Activated naive CD8-positive, alpha-beta T cell treated with anti-CD3 and anti-CD28 coated beads, Interleukin-2, amount 50 U/mL, for 16 hours (primary cell): ENCODE results near the gene SH3PXD2A.
"Not testable (repeated sequence)": the region's sequence is repeated elsewhere in the genome, so short reads cannot be mapped to it uniquely, and the experiment has no call there.

Experiments used
- DNase-seq: peaks from one replicate; pipeline ENCODE4 v3.0.0-alpha.2; 2020; ENCODE audit warnings: low read depth, low spot score

Gene SH3PXD2A

DNA sequence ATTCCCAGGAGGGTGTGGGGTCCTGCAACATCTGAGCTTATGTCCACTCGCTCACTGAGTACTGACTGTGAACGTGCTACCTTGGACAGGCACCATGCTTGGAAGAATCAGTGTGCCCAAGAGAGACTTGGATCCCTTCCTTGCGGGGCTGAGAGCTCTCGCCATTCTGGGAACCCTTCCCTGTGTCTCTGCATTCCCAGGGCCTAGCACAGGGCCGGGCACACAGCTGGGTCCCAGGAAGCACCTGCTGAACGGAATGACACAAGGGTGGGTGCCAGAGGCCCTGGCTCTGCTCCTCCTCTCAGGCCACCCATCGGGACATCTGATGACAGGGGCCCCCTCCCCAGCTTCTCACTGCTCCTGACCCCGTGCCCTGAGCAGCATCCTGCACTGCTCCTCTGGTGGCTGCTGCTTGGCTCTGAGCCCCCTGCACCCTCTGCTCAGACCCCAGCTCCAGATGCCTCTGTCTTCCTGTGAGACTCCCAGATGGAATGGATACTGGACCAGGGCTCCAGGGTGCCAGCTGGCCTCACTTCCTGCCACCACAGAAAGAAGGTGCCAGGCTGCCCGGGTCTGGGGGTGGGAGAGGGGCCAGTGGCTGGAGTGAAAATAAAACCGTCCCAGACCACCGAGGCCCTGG lies 232.3 kb downstream of the SH3PXD2A start:
- no peak for DNase-seq

DNA sequence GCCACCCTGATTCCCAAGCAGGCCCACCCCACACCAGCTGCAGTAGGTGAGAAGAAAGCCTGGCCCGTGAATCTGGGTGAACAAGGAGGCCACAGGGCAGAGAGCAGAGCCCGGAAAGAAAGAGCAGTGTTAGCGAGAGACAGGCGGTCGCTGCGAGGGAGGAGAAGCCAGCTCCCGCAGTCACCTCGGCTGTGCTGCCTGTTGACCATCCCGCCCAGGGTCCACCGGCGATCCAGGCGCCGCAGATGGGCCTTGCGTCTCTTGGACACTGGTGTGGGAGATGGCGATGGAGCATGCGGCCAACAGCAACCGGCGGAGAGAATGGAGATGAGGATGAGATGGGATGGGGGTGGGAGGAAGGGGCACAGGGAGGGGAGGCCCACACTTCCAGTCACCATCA lies 233.1 kb downstream of the SH3PXD2A start:
- DNase-seq, result no peak

DNA sequence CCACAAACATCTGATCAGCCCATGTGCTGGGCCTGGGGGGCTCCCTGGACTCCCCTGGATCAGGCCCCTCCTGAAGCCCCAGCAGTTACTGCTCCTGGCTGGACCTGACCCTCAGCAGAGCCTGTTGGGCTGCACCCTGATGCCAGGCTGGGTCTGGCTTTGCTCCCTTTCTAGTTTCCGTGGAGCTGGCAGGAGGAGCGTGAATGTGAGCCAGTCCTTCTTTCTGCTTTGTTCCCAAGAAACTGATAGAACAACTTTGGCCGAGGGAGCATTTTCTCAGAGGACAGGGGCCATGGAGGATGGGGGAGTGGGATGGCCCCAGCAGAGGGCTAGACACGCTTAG lies 233.6 kb downstream of the SH3PXD2A start:
- DNase-seq, result no peak

DNA sequence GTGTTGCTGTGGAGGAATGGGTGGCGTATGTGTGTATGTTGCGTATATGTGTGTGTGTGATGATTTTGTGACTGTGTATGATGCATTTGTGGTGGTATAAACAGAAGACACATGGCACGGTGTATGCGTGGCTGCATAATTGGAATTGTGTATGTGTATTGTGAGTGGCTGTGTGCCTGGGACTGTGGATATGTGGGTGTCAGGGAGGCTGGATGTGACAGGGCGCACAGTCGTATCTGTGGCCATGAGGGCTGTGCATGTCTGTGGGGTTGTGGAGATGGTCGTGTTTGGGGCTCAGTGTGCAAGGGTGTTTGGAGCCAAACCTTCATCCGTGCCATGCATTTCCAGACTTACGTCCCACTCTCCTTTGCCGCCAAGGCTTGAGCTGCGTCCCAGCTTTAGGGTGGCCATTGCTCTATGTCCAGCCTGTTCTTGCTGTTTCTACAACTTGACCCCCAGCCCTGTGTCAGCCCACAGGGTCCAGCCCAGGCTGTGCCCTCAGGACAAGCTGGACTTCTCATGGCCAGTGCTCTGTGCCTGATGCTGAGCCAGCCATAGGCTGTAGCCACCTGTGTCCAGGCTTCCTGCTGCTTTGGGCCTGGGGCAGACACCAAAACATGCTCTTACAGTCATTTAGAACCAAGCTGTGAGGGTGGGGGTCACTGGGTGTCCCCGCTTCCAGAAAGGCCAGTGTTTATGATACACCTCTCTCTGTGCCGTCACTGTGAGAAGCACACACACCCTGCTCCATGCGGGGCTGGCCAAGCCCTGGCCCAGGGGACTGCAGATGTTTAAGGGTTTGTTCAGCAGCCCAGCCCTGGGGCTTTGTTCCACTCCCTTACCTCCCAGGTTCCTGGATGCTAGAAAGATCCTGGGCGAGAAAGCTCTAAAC lies 234.2 kb downstream of the SH3PXD2A start:
- DNase-seq, result no peak

DNA sequence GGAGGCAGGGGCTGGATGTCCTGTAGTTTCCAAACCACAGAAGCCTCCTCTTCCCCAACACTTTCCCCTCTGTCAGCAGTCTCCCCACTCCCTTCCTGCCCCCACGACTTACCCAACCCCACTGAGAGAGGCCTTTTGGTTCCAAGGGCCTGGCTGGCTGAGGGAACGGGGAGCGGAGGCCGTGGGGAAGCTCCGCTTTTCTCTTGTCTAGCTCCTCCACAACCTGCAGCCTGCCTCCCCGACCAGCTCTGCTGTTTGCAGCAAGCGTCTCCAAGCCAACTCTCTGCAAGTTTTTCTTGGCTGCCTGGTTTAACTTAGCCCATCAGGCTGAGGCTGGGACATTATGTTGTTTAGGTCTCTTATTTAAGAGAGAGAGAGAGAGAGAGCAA lies 235.0 kb downstream of the SH3PXD2A start:
- no peak for DNase-seq

DNA sequence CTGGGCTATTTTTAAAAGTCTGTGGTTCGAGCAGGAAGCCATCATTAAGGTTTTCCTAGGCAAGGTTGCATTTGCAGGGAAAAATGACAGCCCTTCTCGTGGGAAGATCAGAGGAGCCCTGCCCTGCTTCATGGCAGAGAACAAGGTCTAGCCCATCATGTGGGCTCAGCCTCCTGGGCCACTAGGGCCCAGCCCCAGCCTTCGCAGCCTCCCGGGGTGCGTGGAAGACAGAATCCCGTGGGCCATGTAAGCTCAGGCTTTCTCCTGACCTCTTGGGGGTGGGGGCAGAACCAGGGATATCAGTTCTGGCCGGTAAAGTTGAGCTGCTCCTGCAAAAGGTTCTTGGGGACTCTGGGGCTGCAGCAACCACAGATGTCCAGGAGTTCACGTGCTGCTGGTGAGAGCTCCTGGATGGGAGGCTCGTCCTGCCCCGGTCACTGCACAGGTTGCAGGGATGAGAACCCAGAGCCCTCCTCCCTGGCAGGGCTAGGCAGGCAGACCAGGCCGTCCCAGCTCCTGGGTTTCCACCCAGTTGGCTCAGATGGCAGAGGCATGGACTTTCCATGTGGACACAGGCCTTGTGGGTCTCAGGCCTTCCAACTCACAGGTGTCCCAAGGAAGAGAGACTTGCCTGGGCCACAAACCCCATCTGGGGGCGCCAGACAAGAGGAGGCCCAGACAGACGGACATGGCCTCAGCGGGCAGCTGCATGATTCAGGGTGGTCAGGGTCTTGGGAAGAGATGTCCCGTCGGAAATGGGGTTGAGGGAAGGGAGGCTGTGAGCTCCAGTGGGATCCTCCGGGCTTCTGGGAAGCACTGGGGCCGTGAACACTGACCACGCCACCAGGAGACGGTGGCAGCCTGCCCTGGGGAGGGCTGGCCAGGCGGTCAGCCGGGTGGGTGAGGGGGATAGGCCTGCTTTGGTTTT lies 235.7 kb downstream of the SH3PXD2A start:
- no peak for DNase-seq

DNA sequence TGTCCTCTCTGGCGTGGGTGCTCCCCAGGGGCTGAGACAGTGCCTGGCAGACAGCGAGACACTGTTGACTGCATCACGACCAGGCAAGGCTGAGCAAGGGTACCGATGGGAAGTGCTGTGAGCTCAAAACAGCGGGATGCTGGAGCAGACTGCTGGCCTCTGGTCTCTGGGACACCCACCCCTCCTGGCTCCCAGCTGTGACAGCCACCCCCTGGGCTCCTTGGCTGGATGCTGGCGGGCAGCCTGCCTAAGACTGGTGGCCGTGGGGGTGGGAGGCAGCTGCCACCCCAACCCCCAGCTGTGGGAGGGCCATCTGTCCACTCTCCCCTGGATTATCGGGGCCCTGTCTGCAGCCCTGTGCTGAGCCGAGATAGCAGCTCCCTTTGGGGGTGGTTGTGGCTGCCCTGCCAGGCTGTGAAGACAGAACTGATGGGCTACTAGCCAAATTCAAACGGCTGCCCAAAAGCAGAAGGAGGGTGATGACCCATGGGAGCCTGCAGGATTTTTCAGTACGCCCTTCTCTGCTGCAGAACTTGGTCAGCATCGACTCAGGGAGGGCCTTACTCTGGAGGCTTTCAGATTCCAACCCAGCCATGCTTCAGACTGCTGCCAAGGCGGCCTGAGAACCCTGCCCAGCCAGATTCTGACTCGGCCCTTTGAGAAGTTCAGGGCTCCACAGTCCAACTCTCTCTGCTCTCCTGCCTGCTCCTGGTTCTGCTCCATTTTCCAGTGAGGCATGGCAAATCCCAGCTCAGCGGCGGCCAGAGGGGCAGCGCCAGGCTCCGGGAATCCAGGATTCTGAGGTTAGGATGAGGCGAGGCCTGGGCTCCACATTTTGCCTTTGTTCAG lies 236.6 kb downstream of the SH3PXD2A start:
- DNase-seq, result no peak

DNA sequence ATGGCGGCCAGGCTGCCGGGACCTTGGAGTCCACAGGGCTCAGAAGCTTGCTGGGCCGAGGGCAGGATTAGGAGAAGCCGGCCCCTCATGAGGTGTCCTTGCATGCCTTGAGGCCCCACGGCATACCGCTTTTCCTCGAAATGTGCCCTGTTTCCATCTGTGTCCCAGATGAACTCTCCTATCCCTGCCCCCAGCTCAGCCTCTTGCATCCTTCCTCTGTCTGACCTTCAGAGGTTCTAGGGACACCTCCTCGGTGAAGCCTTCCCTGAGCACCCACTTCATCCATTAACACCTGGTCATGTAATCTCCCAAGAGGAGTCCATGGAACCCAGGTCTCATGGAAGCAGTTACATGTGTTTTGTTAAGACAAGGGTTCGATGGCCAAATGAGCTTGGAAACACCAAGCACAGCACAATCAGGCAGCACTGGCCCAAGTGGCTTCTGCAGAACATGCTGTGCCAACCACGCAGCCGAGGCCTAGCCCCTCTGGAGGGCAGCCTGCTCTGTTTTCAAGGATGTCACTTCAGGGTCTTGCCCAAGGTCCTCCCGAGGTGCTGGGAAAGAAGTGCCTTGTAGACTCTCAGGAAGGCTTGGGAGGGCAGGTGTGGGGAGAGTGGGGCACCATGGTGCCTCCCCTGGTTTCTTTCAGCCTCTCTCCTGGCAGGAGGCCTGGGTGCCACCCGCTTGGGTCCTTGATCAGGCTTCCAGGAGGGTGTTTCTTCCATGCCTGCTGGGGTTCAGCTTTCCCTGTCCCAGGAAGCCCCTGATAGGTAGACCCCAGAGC lies 237.6 kb downstream of the SH3PXD2A start:
- no peak for DNase-seq

DNA sequence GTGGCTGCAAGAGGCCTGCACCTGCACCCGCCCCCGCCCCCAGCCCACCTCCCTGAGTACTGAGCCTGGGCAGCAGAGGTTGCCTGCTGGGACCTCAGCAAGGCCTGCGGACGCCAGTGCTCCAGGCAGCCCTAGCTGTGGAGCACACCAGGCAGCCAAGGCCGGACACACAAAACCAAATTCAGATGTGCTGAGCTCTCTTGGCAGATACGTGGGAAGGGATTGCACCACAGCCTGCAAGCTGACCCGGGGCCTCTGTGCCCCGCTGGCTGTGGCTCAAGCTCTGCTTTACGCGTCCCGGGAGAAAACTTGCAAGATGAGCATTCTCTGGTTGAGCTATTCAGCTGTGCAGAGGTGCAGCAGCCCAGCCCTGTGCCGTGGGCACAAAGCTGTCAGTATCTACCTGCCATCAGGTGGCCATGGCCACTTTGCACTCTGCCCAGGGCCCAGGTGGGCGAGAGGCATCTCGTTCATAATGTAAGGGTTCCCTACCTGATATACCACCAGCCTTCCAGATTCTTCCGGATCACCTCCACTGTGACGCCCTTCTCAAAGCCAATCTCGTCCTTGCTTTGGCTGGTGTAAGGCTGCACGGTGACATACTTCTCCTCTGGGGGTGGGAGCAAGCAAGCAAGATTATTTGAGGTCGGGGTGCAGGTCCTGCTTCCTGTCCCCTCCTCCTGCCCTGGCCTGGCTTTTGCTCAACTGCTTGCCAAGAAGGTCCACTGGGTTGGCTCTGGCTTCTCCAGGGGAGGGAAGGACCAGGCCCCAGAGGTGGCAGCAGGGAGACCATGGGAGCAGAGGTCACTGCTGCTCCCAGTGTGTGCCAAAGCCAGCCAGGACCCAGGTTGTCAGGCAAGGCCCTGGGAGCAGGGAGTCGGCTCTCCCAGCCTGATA lies 238.4 kb downstream of the SH3PXD2A start:
- no peak for DNase-seq

DNA sequence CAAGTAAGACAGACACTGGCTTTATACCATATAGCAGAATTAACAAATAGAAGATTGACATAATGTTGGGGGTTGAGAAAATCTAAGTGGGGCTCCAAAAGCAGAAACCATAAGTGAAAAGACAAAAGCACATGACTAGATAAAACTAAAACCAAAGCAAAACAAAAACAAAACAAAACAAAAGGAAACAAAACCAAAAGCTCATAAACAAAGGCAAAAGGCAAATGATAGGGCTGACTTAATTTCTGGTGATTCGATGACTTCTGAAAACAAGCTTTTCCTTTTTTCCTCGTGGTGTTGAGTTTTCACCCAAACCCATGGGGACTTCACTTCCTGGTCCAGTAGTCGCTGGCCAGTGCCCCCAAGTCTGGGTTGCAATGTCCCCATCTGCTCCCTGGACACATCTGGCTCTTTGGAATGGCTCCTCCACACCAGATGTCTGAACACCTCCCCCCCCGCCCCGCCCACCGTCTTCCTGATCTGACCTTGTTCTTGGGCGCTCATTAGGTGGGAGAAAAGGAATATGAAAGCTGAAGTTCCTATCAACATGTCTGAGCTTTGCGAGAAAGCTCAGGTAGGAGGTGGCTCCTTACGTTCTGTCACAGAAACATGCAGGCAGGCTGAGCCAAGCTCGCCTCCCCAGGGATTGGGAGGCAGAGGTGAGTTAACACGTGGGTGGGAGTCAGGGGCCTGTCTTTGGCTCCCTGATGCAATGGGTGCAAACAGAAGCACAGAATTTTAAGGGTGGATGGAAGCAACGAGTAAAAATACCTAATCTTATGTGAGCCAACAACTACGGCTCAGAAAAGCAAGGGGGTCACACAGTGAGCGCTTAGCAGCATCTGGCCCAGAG lies 240.8 kb downstream of the SH3PXD2A start:
- no peak for DNase-seq

DNA sequence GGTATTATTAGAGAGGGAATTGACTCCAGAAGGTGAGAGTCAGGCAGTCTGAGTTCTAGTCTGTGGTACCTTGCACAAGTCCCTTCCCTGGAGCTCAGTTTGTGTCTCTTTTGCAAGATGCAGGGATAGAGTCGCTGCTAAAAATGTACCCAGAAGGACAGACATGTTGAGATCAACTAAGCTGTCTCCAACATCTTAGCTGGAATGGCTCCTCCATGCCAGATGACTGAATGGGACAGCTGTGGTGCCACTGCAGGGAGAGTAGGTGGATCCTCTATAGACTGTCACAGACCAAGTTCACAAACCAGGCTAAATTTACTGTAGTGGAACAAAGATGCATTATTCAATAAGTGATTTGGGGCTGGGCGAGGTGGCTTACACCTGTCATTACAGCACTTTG lies 241.8 kb downstream of the SH3PXD2A start:
- no peak for DNase-seq

DNA sequence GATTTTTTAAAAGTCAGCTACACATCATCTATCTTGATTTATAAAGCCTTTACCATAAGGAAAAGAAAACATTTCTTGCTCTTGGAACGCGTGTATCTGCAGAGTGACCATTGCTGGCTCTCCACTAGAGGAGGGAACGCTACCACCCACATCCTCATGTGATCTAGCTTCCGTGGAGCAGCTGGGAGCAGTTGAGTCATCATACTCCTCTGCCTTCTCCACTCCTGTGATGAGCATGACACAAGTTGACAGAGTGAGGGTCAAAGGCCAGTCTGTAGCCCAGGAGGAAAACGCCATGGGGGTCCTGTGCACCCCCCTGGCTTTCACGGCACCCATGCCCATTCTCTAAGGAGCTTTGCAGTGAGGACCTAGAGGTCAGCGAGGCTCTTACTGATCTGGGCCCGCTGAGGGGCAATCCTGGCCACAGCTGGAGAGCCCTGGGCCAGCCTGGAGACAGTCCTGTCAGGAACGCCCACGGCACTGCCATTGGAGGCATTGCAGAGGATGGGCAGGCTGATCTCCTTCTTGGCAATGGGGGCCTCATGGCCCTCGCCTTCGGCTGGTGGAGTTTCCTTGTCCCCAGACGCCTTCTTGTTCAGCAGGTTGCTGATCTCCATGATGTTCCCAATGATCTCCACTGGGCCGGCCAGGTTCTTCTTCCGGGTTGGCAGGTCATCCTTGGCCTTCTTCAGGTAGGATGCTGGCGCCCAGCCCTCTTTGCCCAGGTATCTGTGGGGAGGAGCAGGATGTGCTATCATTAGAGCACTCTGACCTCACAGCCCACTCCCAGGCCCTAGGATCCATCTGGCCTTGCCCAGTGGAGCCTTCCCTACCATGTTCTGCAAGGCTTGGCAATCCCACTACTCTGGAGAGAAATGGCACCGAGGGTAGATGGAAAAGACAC lies 242.7 kb downstream of the SH3PXD2A start:
- no peak for DNase-seq

DNA sequence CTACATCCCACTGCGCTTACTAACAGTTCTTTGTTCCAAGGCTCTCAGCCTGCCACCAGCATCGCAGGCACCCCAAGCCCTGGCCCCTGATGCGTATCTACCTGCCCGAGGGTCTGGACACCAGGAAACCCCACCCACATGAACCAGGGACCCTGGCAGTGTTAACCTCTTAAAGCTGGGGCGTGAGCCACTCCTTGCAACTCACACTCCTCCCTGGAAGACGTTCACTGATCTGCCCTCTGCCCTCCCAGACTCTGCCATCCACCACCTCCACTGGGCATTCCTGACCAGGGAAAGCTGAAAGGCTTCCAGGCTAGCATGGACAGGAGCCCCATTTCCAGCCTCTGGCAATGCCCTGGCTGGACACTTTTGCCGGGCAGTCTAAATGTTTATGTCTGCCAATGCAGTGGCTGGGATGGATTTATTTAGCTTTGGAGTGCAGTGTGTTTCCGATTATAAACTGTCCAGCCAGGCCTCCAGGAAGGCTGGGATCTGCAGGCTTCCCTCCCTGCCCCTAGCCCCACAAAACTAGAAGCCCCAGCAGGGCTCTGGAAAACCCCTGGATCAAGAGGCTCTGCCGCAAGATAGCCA lies 244.4 kb downstream of the SH3PXD2A start:
- DNase-seq, result no peak

DNA sequence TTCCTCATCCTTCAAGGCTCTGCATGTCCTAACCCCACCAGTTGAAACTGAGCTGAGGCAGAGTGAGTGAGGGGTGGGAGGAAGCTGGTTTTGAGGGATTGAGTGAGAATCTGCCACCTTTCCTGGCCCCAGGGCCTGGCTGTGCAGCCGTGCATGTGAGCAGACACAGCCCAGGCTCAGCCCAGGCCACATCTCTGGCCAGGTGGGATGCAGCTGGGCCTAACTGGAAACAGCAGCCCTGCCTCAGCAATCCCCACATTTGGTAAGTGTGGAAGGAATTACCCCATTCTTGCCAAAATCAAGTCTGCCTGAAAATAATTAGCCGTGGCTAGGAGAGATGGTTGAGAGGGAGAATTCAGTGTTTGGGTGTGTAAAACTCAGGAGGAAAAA lies 245.3 kb downstream of the SH3PXD2A start:
- DNase-seq, result no peak

DNA sequence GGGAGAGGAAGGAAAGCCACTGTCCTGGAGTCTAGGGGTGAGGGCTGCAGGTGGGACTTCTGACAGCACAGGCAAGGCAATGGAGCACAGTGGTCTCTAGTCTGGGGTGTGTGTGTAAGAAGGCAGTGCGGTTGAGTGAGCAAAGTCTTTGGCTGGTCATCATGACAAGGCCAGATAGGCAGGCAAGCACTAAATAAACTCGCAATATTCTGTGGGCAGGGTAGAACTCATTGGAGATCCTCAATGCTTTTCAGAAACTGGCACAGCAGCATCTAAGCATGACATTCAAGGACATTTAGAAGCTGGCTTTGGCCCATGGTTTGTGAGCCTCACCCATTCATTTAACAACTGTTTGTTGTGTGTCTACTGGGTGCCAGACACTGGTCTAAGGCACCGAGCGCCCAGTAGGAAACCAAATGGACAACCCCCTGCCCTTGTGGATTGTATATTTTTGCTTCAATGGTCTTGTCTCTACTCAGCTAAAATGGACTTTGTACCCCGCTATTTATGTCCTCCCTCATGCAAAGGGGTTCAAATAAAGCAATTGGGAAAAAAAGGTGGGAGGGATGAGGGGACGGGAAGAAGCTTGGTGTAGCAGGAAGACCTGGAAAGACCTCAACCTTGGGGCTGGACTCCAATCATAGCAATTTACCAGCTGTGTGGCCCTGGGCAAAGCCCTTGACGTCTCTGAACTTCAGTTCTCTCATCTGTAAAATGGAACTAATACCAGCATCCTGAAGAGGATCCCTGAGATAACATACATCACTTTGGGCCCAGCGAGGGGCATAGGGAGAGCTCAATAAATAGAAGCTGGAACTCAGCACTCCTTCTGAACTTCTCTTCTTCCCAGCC lies 245.9 kb downstream of the SH3PXD2A start:
- DNase-seq, result no peak

DNA sequence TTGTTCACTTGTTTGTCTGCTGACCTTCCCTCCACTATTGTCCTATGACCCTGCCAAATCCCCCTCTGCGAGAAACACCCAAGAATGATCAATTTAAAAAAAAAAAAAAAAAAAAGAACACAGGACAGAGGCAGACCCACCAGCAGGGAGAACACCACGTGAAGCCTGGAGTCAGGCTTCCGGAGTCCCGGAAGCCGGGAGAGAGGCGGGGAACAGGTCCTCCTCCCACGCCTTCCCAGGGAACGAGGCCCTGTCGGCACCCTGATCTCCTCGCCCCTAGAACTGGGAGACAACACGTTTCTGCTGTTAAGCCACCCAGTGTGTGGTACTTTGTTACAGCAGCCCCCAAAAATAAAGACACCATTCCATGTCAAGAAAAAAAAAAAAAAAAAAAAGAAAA lies 247.3 kb downstream of the SH3PXD2A start:
- not testable (repeated sequence) for DNase-seq
